Measurements from ENCODE around the gene TMEM269.

GRCh38 chr1:42806171-42806570 is 21.4 kb downstream of the TMEM269 start:
- TF ChIP-seq CTCF (optimal IDR thresholded peaks at IDR 0.05 in 1 of 3, IDR thresholded peaks at IDR 0.05 in 1 of 3, conservative IDR thresholded peaks at IDR 0.05 in 1 of 3; ENCODE audit: extremely low read depth in 1 of 3, insufficient read depth in 2 of 3, low read length in 3 of 3) (no peak), EZH2 (IDR thresholded peaks at IDR 0.05; ENCODE audit: low read length) (no peak)
